Bronchial epithelial cell (primary cell): ENCODE data around the gene TTBK1. TPM values are rescaled to one million over a fixed set of nuclear protein-coding genes. Genes with fewer than 3 reads are reported as not detected.

ENCODE experiments used
- DNase-seq: peaks from one replicate; pipeline ENCODE4 v3.0.0-alpha.2; 2010; ENCODE audit warnings: low read depth
- FAIRE-seq: peaks from 2 replicates; lab custom pipeline; 2011; peaks lifted over from hg19 to GRCh38; lab: Jason Lieb, UNC
- H3K27me3 ChIP-seq: 2 replicates; pipeline ENCODE4 v1.5.1; 2011; ENCODE audit warnings: low read length; ENCODE audit not compliant: control insufficient read depth, insufficient read depth
- H3K36me3 ChIP-seq: 2 replicates; pipeline ENCODE4 v1.5.1; 2011; ENCODE audit warnings: low read length; ENCODE audit not compliant: control insufficient read depth, insufficient read depth
- H3K4me3 ChIP-seq: 2 replicates; pipeline ENCODE4 v1.5.1; 2011; ENCODE audit warnings: mild to moderate bottlenecking, low read depth, low read length, control low read depth
- CTCF ChIP-seq: IDR thresholded peaks from 2 replicates; pipeline ENCODE4 v1.5.1; 2011; ENCODE audit warnings: mild to moderate bottlenecking, moderate library complexity, low read length, control low read depth, inconsistent platforms; ENCODE audit not compliant: insufficient read depth, severe bottlenecking
- total RNA-seq: library from RNA; depleted of rRNA; stranded (reverse); fragments of >200 nt; gene quantifications from 2 replicates; pipeline ENCODE4 v1.2.1, GENCODE V29; 2014

Gene TTBK1
- total RNA-seq, 1 donor from 2014 or later, result not detected

- DNase-seq (no peak), FAIRE-seq (no peak)
- peak; percentile 12 for TF ChIP-seq CTCF
- Histone ChIP-seq H3K27me3 (no peaks in the 10 kb centered on the region), H3K36me3 (peaks cover 17% of the 10 kb centered on the region), H3K4me3 (no peak overlapping the region)
Observed at GRCh38 chr6:43211955-43212354, 31.3 kb upstream of the TTBK1 start.

- Histone ChIP-seq H3K27me3 (no peaks in the 10 kb centered on the region), H3K4me3 (no peak overlapping the region), H3K36me3 (peaks cover 21% of the 10 kb centered on the region)
- FAIRE-seq (no peak), DNase-seq (no peak)
- no peak for TF ChIP-seq CTCF
Observed at GRCh38 chr6:43213431-43213830, 29.9 kb upstream of the TTBK1 start.

GRCh38 chr6:43215066-43215465 lies 28.2 kb upstream of the TTBK1 start:
- H3K4me3 ChIP-seq, result no peak overlapping the region
- TF ChIP-seq CTCF, result no peak
- no peak for FAIRE-seq
- H3K27me3 ChIP-seq, result no peaks in the 10 kb centered on the region
- H3K36me3 ChIP-seq, result peaks cover 22% of the 10 kb centered on the region
- no peak for DNase-seq

- DNase-seq (no peak), FAIRE-seq (no peak)
- Histone ChIP-seq H3K4me3 (no peak overlapping the region), H3K36me3 (peaks cover 30% of the 10 kb centered on the region), H3K27me3 (no peaks in the 10 kb centered on the region)
- no peak for TF ChIP-seq CTCF
Observed at GRCh38 chr6:43216200-43216599, 27.1 kb upstream of the TTBK1 start.

GRCh38 chr6:43217351-43217750 lies 25.9 kb upstream of the TTBK1 start:
- Histone ChIP-seq H3K36me3 (peaks cover 30% of the 10 kb centered on the region), H3K4me3 (no peak overlapping the region), H3K27me3 (no peaks in the 10 kb centered on the region)
- FAIRE-seq (no peak), DNase-seq (no peak)
- TF ChIP-seq CTCF, result no peak

- no peak for TF ChIP-seq CTCF
- H3K4me3 ChIP-seq, result no peak overlapping the region
- no peak for DNase-seq
- peaks cover 32% of the 10 kb centered on the region for H3K36me3 ChIP-seq
- FAIRE-seq, result no peak
- no peaks in the 10 kb centered on the region for H3K27me3 ChIP-seq
Observed at GRCh38 chr6:43219119-43219518, 24.2 kb upstream of the TTBK1 start.
